Natural killer cell treated with Interleukin-12 subunit alpha and Interleukin-12 subunit beta and Interleukin-15 and Interleukin-18, amount 100 ng/mL, for 72 hours (primary cell): ENCODE data around the gene COQ8A. TPM values are rescaled to one million over a fixed set of nuclear protein-coding genes. Genes with fewer than 3 reads are reported as not detected.

Source experiments
- ATAC-seq, 2 donors: fragments of 150-1000 bp; cut with Tn5 transposase in 1 of 2; sonication (Bioruptor Pico), chemical (Tn5 transposase) in 1 of 2; 2 replicates each; pipeline ENCODE4 v1.10.0; 2021
- DNase-seq: peaks from one replicate; pipeline ENCODE4 v3.0.0; 2022; ENCODE audit warnings: low spot score
- H3K27ac Mint-ChIP-seq, 2 donors: 1 replicate in 1 of 2; 2 replicates in 1 of 2; pipeline ENCODE4 v1.8.0; 2022; ENCODE audit warnings: mixed read lengths in 2 of 2, mild to moderate bottlenecking in 1 of 2, moderate library complexity in 1 of 2
- H3K27me3 Mint-ChIP-seq, 2 donors: 1 replicate in 1 of 2; 2 replicates in 1 of 2; pipeline ENCODE4 v1.8.0; 2022; ENCODE audit warnings: mixed read lengths in 2 of 2
- H3K36me3 Mint-ChIP-seq: one replicate; pipeline ENCODE4 v1.8.0; 2022; ENCODE audit warnings: mixed read lengths
- H3K4me1 Mint-ChIP-seq, 2 donors: 1 replicate in 1 of 2; 2 replicates in 1 of 2; pipeline ENCODE4 v1.8.0; 2022; ENCODE audit warnings: low read depth in 2 of 2, mixed read lengths in 2 of 2, mild to moderate bottlenecking in 1 of 2
- H3K4me3 Mint-ChIP-seq: one replicate; pipeline ENCODE4 v1.8.0; 2022; ENCODE audit warnings: mixed read lengths
- H3K9me3 Mint-ChIP-seq: 2 replicates; pipeline ENCODE4 v1.8.0; 2022; ENCODE audit warnings: mixed read lengths
- total RNA-seq, 2 donors: library from RNA; stranded (reverse); gene quantifications; one replicate each; pipeline ENCODE4 v1.2.3, GENCODE V29; 2022

Gene COQ8A
- total RNA-seq, 2 donors from 2014 or later: 12.3 to 28.4 TPM

GRCh38 chr1:226939438-226940028 is 561 bp upstream of the COQ8A start:
- H3K36me3 Mint-ChIP-seq: peaks cover 12% of the 10 kb centered on the region
- H3K4me1 Mint-ChIP-seq: peaks cover 30 to 37% of the 10 kb centered on the region in 2 donors
- H3K27me3 Mint-ChIP-seq: peaks cover 0 to 5% of the 10 kb centered on the region in 2 donors
- peak overlapping the region; percentile 95 for H3K4me3 Mint-ChIP-seq
- H3K27ac Mint-ChIP-seq: peak overlapping the region; percentile 96
- H3K9me3 Mint-ChIP-seq: peaks cover 11% of the 10 kb centered on the region
- DNase-seq: peak; percentile 82
- ATAC-seq: peak; percentile 58 to 60

GRCh38 chr1:226940806-226941067 is 643 bp downstream of the COQ8A start:
- no peak for ATAC-seq
- no peak for DNase-seq
- Mint-ChIP-seq H3K4me3 (peak overlapping the region; percentile 95), H3K27me3 (no peaks in the 10 kb centered on the region), H3K9me3 (no peaks in the 10 kb centered on the region), H3K36me3 (no peaks in the 10 kb centered on the region), H3K27ac (peak overlapping the region; percentile 22 to 87), H3K4me1 (peaks cover 30 to 37% of the 10 kb centered on the region in 2 donors)

- Mint-ChIP-seq H3K27ac (no peak overlapping the region), H3K9me3 (no peaks in the 10 kb centered on the region)
Observed at GRCh38 chr1:226942392-226942791, 2.3 kb downstream of the COQ8A start.

GRCh38 chr1:226943156-226943555 is 3.1 kb downstream of the COQ8A start:
- no peaks in the 10 kb centered on the region for H3K27me3 Mint-ChIP-seq
- DNase-seq: no peak
- no peaks in the 10 kb centered on the region for H3K36me3 Mint-ChIP-seq
- peak overlapping the region in 1 of 2 donors; percentile 11 for H3K27ac Mint-ChIP-seq
- no peaks in the 10 kb centered on the region for H3K9me3 Mint-ChIP-seq
- ATAC-seq: no peak
- no peak overlapping the region for H3K4me3 Mint-ChIP-seq
- H3K4me1 Mint-ChIP-seq: peaks cover 28 to 39% of the 10 kb centered on the region in 2 donors

More at GRCh38 chr1:226942392-226942791, 2.3 kb downstream of the COQ8A start:
- Mint-ChIP-seq H3K4me1 (peaks cover 33 to 45% of the 10 kb centered on the region in 2 donors), H3K36me3 (no peaks in the 10 kb centered on the region), H3K27me3 (no peaks in the 10 kb centered on the region), H3K4me3 (no peak overlapping the region)
- DNase-seq: no peak
- ATAC-seq: no peak

GRCh38 chr1:226943927-226944326 is 3.8 kb downstream of the COQ8A start:
- ATAC-seq: no peak
- Mint-ChIP-seq H3K4me1 (peaks cover 29 to 36% of the 10 kb centered on the region in 2 donors), H3K4me3 (no peak overlapping the region)

GRCh38 chr1:226945106-226945857 is 5.2 kb downstream of the COQ8A start:
- peak overlapping the region in 1 of 2 donors; percentile 30 for H3K27ac Mint-ChIP-seq
- H3K27me3 Mint-ChIP-seq: no peaks in the 10 kb centered on the region
- no peak for DNase-seq
- no peaks in the 10 kb centered on the region for H3K9me3 Mint-ChIP-seq
- H3K4me1 Mint-ChIP-seq: peaks cover 26 to 29% of the 10 kb centered on the region in 2 donors
- no peak for ATAC-seq
- no peaks in the 10 kb centered on the region for H3K36me3 Mint-ChIP-seq
- H3K4me3 Mint-ChIP-seq: no peak overlapping the region

More at GRCh38 chr1:226943927-226944326, 3.8 kb downstream of the COQ8A start:
- DNase-seq: no peak
- Mint-ChIP-seq H3K9me3 (no peaks in the 10 kb centered on the region), H3K36me3 (no peaks in the 10 kb centered on the region), H3K27ac (peak overlapping the region in 1 of 2 donors; percentile 30), H3K27me3 (no peaks in the 10 kb centered on the region)

GRCh38 chr1:226945858-226946245 is 5.8 kb downstream of the COQ8A start:
- DNase-seq: no peak
- peaks cover 24 to 25% of the 10 kb centered on the region in 2 donors for H3K4me1 Mint-ChIP-seq
- H3K27ac Mint-ChIP-seq: no peak overlapping the region
- H3K4me3 Mint-ChIP-seq: no peak overlapping the region
- H3K9me3 Mint-ChIP-seq: no peaks in the 10 kb centered on the region
- no peaks in the 10 kb centered on the region for H3K36me3 Mint-ChIP-seq
- no peaks in the 10 kb centered on the region for H3K27me3 Mint-ChIP-seq
- no peak for ATAC-seq

GRCh38 chr1:226946285-226946684 is 6.2 kb downstream of the COQ8A start:
- peaks cover 23% of the 10 kb centered on the region in 2 donors for H3K4me1 Mint-ChIP-seq
- H3K9me3 Mint-ChIP-seq: no peaks in the 10 kb centered on the region
- no peaks in the 10 kb centered on the region for H3K27me3 Mint-ChIP-seq
- DNase-seq (no peak), ATAC-seq (no peak)
- H3K4me3 Mint-ChIP-seq: no peak overlapping the region
- H3K27ac Mint-ChIP-seq: no peak overlapping the region
- no peaks in the 10 kb centered on the region for H3K36me3 Mint-ChIP-seq

GRCh38 chr1:226946841-226947240 is 6.7 kb downstream of the COQ8A start:
- no peaks in the 10 kb centered on the region for H3K36me3 Mint-ChIP-seq
- ATAC-seq: no peak
- no peak overlapping the region for H3K27ac Mint-ChIP-seq
- H3K4me1 Mint-ChIP-seq: peaks cover 23% of the 10 kb centered on the region in 2 donors
- H3K4me3 Mint-ChIP-seq: no peak overlapping the region
- DNase-seq: no peak
- no peaks in the 10 kb centered on the region for H3K9me3 Mint-ChIP-seq
- no peaks in the 10 kb centered on the region for H3K27me3 Mint-ChIP-seq

GRCh38 chr1:226948051-226948450 is 8.0 kb downstream of the COQ8A start:
- Mint-ChIP-seq H3K27ac (no peak overlapping the region), H3K4me3 (no peak overlapping the region), H3K4me1 (peaks cover 21 to 23% of the 10 kb centered on the region in 2 donors), H3K9me3 (no peaks in the 10 kb centered on the region), H3K27me3 (no peaks in the 10 kb centered on the region), H3K36me3 (no peaks in the 10 kb centered on the region)
- DNase-seq (no peak), ATAC-seq (no peak)

- ATAC-seq (no peak), DNase-seq (no peak)
- Mint-ChIP-seq H3K36me3 (no peaks in the 10 kb centered on the region), H3K27ac (no peak overlapping the region), H3K4me1 (peaks cover 23 to 24% of the 10 kb centered on the region in 2 donors), H3K9me3 (no peaks in the 10 kb centered on the region), H3K4me3 (no peak overlapping the region), H3K27me3 (no peaks in the 10 kb centered on the region)
Observed at GRCh38 chr1:226948480-226948879, 8.4 kb downstream of the COQ8A start.

- H3K36me3 Mint-ChIP-seq: no peaks in the 10 kb centered on the region
- no peaks in the 10 kb centered on the region for H3K27me3 Mint-ChIP-seq
- no peak for ATAC-seq
- H3K9me3 Mint-ChIP-seq: no peaks in the 10 kb centered on the region
- no peak overlapping the region for H3K27ac Mint-ChIP-seq
- H3K4me1 Mint-ChIP-seq: peaks cover 19 to 20% of the 10 kb centered on the region in 2 donors
- no peak overlapping the region for H3K4me3 Mint-ChIP-seq
- DNase-seq: no peak
Observed at GRCh38 chr1:226948996-226949395, 8.9 kb downstream of the COQ8A start.

- Mint-ChIP-seq H3K27me3 (no peaks in the 10 kb centered on the region), H3K4me1 (peaks cover 15 to 19% of the 10 kb centered on the region in 2 donors), H3K36me3 (no peaks in the 10 kb centered on the region), H3K27ac (no peak overlapping the region), H3K9me3 (no peaks in the 10 kb centered on the region), H3K4me3 (no peak overlapping the region)
- DNase-seq (no peak), ATAC-seq (no peak)
Observed at GRCh38 chr1:226949401-226949800, 9.3 kb downstream of the COQ8A start.

GRCh38 chr1:226950316-226950715 is 10.2 kb downstream of the COQ8A start:
- Mint-ChIP-seq H3K9me3 (no peaks in the 10 kb centered on the region), H3K27me3 (no peaks in the 10 kb centered on the region), H3K4me1 (peaks cover 18 to 23% of the 10 kb centered on the region in 2 donors), H3K27ac (no peak overlapping the region), H3K4me3 (no peak overlapping the region), H3K36me3 (no peaks in the 10 kb centered on the region)
- DNase-seq (no peak), ATAC-seq (no peak)
